GM23338 (cell line): Measurements from ENCODE around the gene DESI1.

Experiments used
- CREB1 ChIP-seq: fragments of 250-450 bp; sonication (Bioruptor Pico); IDR thresholded peaks from 2 replicates; pipeline ENCODE4 v1.5.0; 2020; ENCODE audit warnings: low read depth, mild to moderate bottlenecking, moderate library complexity
- EZH2 ChIP-seq: fragments of 200-600 bp; sonication (generic); IDR thresholded peaks from one replicate; pipeline ENCODE4 v1.8.0; 2017; ENCODE audit warnings: antibody characterized with exemption, mild to moderate bottlenecking, low read depth; ENCODE audit not compliant: unreplicated experiment
- EZH2phosphoT487 ChIP-seq: fragments of 200-600 bp; sonication (generic); IDR thresholded peaks from one replicate; pipeline ENCODE4 v1.8.1; 2018; ENCODE audit warnings: antibody characterized with exemption; ENCODE audit not compliant: unreplicated experiment
- JUNB ChIP-seq: IDR thresholded peaks from one replicate; pipeline ENCODE4 v1.6.1; 2016; ENCODE audit warnings: antibody characterized with exemption; ENCODE audit not compliant: unreplicated experiment
- NANOG ChIP-seq: IDR thresholded peaks from 2 replicates; pipeline ENCODE4 v1.6.1; 2016; ENCODE audit warnings: antibody characterized with exemption, borderline replicate concordance
- POLR2AphosphoS5 ChIP-seq: IDR thresholded peaks from 2 replicates; pipeline ENCODE4 v1.6.1; 2016; ENCODE audit warnings: antibody characterized with exemption, low read depth
- STAT1 ChIP-seq: IDR thresholded peaks from one replicate; pipeline ENCODE4 v1.6.1; 2016; ENCODE audit warnings: antibody characterized with exemption; ENCODE audit not compliant: unreplicated experiment
- ZNF114 ChIP-seq: fragments of 250-450 bp; sonication (Bioruptor Pico); IDR thresholded peaks from 2 replicates; pipeline ENCODE4 v1.5.0; 2020; ENCODE audit warnings: mild to moderate bottlenecking, moderate library complexity
- ZNF331 ChIP-seq: fragments of 250-450 bp; sonication (Bioruptor Pico); IDR thresholded peaks from 2 replicates; pipeline ENCODE4 v1.5.0; 2020; ENCODE audit warnings: low read depth, mild to moderate bottlenecking, moderate library complexity
- TF ChIP-seq, protein P1 (sequence below), 2 experiments: fragments of 200-600 bp in 1 of 2; sonication (generic) in 1 of 2; conservative IDR thresholded peaks; 2 replicates each; pipeline versions ENCODE4 v1.5.1 to v1.6.1; 2016 to 2017; ENCODE audit warnings: antibody characterized with exemption in 2 of 2, low read depth in 2 of 2, mild to moderate bottlenecking in 2 of 2, moderate library complexity in 1 of 2
- TF ChIP-seq, protein P2 (sequence below): IDR thresholded peaks from one replicate; pipeline ENCODE4 v1.6.1; 2018; ENCODE audit warnings: antibody characterized with exemption; ENCODE audit not compliant: unreplicated experiment
- TF ChIP-seq, protein P3 (sequence below): IDR thresholded peaks from 2 replicates; pipeline ENCODE4 v1.6.1; 2016; ENCODE audit warnings: antibody characterized with exemption
- TF ChIP-seq, protein P4 (sequence below): fragments of 250-450 bp; sonication (Bioruptor Pico); IDR thresholded peaks from 2 replicates; pipeline ENCODE4 v1.5.0; 2020; ENCODE audit warnings: mild to moderate bottlenecking, moderate library complexity

DNA sequence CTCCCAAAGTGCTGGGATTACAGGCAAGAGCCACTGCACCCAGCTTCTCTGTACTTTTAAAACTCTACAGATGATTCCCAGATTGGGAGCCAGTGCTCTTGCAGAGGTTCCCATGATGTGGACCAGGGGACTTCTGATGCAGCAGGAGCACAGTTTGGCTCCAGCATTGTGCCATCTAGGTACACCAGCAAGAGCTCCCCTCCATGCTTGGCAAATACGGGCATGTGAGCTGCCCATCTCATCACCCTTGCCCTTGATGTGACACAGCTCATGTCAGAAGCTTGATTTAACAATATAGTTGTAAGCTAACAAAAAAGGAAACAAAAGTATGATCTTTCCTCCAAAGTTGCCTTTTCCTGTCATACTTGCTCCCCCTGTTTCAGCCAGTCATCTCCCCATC lies 39.1 kb upstream of the DESI1 start:
- TF ChIP-seq EZH2, result no peak
- TF ChIP-seq, protein P1, sequence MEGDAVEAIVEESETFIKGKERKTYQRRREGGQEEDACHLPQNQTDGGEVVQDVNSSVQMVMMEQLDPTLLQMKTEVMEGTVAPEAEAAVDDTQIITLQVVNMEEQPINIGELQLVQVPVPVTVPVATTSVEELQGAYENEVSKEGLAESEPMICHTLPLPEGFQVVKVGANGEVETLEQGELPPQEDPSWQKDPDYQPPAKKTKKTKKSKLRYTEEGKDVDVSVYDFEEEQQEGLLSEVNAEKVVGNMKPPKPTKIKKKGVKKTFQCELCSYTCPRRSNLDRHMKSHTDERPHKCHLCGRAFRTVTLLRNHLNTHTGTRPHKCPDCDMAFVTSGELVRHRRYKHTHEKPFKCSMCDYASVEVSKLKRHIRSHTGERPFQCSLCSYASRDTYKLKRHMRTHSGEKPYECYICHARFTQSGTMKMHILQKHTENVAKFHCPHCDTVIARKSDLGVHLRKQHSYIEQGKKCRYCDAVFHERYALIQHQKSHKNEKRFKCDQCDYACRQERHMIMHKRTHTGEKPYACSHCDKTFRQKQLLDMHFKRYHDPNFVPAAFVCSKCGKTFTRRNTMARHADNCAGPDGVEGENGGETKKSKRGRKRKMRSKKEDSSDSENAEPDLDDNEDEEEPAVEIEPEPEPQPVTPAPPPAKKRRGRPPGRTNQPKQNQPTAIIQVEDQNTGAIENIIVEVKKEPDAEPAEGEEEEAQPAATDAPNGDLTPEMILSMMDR (conservative IDR thresholded peaks at IDR 0.05; ENCODE audit: low read depth in 2 of 2), result no peak
- TF ChIP-seq, protein P2, sequence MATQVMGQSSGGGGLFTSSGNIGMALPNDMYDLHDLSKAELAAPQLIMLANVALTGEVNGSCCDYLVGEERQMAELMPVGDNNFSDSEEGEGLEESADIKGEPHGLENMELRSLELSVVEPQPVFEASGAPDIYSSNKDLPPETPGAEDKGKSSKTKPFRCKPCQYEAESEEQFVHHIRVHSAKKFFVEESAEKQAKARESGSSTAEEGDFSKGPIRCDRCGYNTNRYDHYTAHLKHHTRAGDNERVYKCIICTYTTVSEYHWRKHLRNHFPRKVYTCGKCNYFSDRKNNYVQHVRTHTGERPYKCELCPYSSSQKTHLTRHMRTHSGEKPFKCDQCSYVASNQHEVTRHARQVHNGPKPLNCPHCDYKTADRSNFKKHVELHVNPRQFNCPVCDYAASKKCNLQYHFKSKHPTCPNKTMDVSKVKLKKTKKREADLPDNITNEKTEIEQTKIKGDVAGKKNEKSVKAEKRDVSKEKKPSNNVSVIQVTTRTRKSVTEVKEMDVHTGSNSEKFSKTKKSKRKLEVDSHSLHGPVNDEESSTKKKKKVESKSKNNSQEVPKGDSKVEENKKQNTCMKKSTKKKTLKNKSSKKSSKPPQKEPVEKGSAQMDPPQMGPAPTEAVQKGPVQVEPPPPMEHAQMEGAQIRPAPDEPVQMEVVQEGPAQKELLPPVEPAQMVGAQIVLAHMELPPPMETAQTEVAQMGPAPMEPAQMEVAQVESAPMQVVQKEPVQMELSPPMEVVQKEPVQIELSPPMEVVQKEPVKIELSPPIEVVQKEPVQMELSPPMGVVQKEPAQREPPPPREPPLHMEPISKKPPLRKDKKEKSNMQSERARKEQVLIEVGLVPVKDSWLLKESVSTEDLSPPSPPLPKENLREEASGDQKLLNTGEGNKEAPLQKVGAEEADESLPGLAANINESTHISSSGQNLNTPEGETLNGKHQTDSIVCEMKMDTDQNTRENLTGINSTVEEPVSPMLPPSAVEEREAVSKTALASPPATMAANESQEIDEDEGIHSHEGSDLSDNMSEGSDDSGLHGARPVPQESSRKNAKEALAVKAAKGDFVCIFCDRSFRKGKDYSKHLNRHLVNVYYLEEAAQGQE, result no peak
- no peak for TF ChIP-seq CREB1 (CRISPR knock-in tag)
- no peak for TF ChIP-seq JUNB
- no peak for TF ChIP-seq POLR2AphosphoS5
- TF ChIP-seq, protein P3, sequence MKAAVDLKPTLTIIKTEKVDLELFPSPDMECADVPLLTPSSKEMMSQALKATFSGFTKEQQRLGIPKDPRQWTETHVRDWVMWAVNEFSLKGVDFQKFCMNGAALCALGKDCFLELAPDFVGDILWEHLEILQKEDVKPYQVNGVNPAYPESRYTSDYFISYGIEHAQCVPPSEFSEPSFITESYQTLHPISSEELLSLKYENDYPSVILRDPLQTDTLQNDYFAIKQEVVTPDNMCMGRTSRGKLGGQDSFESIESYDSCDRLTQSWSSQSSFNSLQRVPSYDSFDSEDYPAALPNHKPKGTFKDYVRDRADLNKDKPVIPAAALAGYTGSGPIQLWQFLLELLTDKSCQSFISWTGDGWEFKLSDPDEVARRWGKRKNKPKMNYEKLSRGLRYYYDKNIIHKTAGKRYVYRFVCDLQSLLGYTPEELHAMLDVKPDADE, result no peak
- no peak for TF ChIP-seq ZNF114 (CRISPR knock-in tag)
- no peak for TF ChIP-seq STAT1
- TF ChIP-seq, protein P4, sequence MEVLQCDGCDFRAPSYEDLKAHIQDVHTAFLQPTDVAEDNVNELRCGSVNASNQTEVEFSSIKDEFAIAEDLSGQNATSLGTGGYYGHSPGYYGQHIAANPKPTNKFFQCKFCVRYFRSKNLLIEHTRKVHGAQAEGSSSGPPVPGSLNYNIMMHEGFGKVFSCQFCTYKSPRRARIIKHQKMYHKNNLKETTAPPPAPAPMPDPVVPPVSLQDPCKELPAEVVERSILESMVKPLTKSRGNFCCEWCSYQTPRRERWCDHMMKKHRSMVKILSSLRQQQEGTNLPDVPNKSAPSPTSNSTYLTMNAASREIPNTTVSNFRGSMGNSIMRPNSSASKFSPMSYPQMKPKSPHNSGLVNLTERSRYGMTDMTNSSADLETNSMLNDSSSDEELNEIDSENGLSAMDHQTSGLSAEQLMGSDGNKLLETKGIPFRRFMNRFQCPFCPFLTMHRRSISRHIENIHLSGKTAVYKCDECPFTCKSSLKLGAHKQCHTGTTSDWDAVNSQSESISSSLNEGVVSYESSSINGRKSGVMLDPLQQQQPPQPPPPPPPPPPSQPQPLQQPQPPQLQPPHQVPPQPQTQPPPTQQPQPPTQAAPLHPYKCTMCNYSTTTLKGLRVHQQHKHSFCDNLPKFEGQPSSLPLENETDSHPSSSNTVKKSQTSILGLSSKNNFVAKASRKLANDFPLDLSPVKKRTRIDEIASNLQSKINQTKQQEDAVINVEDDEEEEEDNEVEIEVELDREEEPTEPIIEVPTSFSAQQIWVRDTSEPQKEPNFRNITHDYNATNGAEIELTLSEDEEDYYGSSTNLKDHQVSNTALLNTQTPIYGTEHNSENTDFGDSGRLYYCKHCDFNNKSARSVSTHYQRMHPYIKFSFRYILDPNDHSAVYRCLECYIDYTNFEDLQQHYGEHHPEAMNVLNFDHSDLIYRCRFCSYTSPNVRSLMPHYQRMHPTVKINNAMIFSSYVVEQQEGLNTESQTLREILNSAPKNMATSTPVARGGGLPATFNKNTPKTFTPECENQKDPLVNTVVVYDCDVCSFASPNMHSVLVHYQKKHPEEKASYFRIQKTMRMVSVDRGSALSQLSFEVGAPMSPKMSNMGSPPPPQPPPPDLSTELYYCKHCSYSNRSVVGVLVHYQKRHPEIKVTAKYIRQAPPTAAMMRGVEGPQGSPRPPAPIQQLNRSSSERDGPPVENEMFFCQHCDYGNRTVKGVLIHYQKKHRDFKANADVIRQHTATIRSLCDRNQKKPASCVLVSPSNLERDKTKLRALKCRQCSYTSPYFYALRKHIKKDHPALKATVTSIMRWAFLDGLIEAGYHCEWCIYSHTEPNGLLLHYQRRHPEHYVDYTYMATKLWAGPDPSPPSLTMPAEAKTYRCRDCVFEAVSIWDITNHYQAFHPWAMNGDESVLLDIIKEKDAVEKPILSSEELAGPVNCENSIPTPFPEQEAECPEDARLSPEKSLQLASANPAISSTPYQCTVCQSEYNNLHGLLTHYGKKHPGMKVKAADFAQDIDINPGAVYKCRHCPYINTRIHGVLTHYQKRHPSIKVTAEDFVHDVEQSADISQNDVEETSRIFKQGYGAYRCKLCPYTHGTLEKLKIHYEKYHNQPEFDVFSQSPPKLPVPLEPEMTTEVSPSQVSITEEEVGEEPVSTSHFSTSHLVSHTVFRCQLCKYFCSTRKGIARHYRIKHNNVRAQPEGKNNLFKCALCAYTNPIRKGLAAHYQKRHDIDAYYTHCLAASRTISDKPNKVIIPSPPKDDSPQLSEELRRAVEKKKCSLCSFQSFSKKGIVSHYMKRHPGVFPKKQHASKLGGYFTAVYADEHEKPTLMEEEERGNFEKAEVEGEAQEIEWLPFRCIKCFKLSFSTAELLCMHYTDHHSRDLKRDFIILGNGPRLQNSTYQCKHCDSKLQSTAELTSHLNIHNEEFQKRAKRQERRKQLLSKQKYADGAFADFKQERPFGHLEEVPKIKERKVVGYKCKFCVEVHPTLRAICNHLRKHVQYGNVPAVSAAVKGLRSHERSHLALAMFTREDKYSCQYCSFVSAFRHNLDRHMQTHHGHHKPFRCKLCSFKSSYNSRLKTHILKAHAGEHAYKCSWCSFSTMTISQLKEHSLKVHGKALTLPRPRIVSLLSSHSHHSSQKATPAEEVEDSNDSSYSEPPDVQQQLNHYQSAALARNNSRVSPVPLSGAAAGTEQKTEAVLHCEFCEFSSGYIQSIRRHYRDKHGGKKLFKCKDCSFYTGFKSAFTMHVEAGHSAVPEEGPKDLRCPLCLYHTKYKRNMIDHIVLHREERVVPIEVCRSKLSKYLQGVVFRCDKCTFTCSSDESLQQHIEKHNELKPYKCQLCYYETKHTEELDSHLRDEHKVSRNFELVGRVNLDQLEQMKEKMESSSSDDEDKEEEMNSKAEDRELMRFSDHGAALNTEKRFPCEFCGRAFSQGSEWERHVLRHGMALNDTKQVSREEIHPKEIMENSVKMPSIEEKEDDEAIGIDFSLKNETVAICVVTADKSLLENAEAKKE (CRISPR knock-in tag), result no peak
- no peak for TF ChIP-seq EZH2phosphoT487
- no peak for TF ChIP-seq NANOG
- TF ChIP-seq ZNF331 (CRISPR knock-in tag), result no peak
